ENCODE results near the gene USO1.

The USO1 gene

GRCh38 chr4:75841641-75842520 is 117.5 kb downstream of the USO1 start:
- DNase-seq (ENCODE audit: low read depth, low spot score), result no peak

- DNase-seq (ENCODE audit: low read depth, low spot score), result no peak
Observed at GRCh38 chr4:75843596-75843995, 119.2 kb downstream of the USO1 start.

GRCh38 chr4:75844151-75844662 is 119.8 kb downstream of the USO1 start:
- DNase-seq (ENCODE audit: low read depth, low spot score), result no peak

GRCh38 chr4:75845992-75846391 is 121.6 kb downstream of the USO1 start:
- DNase-seq (ENCODE audit: low read depth, low spot score), result no peak

- peak; percentile 87 for DNase-seq (ENCODE audit: low read depth, low spot score)
Observed at GRCh38 chr4:75848171-75848760, 123.9 kb downstream of the USO1 start.

- no peak for DNase-seq (ENCODE audit: low read depth, low spot score)
Observed at GRCh38 chr4:75848891-75849290, 124.5 kb downstream of the USO1 start.

- DNase-seq (ENCODE audit: low read depth, low spot score), result no peak
Observed at GRCh38 chr4:75849461-75849860, 125.1 kb downstream of the USO1 start.

- DNase-seq (ENCODE audit: low read depth, low spot score), result no peak
Observed at GRCh38 chr4:75858721-75859120, 134.3 kb downstream of the USO1 start.

- no peak for DNase-seq (ENCODE audit: low read depth, low spot score)
Observed at GRCh38 chr4:75860606-75861005, 136.2 kb downstream of the USO1 start.
